ENCODE results near the gene SYNJ1.

Gene SYNJ1

DNA sequence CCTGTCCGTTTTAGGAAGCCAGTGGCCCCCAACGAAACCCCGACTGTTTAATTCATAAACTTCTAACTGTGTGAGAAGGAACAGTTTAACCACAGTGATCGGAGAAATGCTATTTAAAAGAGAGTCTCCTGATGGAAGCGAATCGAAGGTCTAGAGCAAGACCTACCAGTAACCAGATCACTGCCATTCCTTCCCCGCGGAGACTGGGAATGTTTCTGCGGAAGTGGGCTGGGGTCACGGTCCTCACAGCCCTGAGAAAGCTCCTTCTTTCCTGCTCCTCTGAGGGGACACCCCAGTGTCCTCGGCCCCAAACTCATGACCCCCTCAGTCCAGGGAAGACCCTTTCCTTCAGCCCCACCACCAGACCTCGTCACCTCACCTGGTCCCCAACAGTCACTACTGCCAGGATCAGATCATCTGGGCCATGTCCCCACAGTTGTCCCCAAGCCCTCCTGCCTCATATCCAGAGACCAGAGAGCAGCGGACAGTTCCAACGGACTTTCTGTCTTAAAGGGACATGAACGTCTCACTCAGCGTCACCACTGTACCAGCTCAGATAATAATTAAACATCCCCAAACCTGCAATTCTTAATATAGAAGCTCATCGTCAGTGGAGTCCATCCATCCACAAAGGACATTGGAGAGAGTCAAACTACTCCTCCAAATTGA, 142.6 kb downstream of the SYNJ1 start, which contains the start of gene TCP10L:
Gene TCP10L (minus strand): TSS at position 482 of the 669 bp plus-strand sequence. CDS start 1,219 bp downstream, outside the sequence.
- H3K4me3 ChIP-seq: no peak within 1 kb of the TSS
- in situ Hi-C loops (cut with MboI; ENCODE audit: low sequenced_read_pairs): no loop called here

DNA sequence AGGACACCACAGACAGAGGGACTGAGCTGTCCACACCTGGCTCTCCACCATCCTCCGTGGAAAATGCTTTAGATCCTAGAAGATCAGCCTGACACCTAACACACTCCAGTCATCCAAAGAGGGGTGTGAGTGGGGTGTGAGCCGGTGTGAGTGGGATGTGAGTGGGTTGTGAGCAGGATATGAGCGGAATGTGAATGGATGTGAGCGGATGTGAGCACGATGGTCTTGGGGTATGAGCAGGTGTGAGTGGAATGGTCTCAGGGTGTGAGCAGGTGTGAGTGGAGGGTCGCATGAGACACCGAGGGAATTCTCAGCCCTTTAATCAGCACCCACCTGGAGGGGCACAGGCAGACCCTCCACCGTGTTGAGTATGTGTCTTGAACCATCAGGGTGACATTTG, 143.3 kb downstream of the SYNJ1 start:
- in situ Hi-C loops (cut with MboI; ENCODE audit: low sequenced_read_pairs): no loop called here
- Histone ChIP-seq H3K4me1 (no peaks in the 10 kb centered on the region), H3K27me3 (ENCODE audit: low read depth) (no peaks in the 10 kb centered on the region), H3K9me3 (no peaks in the 10 kb centered on the region), H3K4me3 (no peak overlapping the region), H3K36me3 (replicated peaks) (no peaks in the 10 kb centered on the region)
- DNase-seq (ENCODE audit: low spot score in 2 of 2): no peak

More for the DNA sequence above, 142.6 kb downstream of the SYNJ1 start, which contains the start of gene TCP10L:
- H3K36me3 ChIP-seq (replicated peaks): no peaks in the 10 kb centered on the region
- no peaks in the 10 kb centered on the region for H3K4me1 ChIP-seq
- H3K27me3 ChIP-seq (ENCODE audit: low read depth): no peaks in the 10 kb centered on the region
- no peaks in the 10 kb centered on the region for H3K9me3 ChIP-seq
- DNase-seq (ENCODE audit: low spot score in 2 of 2): no peak

DNA sequence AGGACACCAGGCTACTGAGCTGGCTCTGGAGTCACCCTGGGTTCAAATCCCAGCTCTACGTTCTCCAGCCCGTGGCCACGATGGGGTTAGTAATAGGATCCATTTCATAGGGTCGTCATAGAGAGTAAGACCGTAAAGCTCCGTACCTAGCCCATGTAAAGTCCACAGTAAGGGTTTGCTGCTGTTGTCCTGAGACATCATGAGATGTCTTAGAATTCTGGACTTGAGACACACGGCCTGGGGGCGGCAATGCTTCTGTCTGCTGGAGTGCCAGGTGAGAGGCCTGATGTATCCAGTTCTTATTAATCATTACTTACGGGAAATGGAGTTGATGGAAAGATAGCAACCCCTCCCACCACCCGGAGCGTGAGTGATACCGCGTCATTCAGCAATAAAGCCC, 146.1 kb downstream of the SYNJ1 start:
- DNase-seq (ENCODE audit: low spot score in 2 of 2): no peak
- no peaks in the 10 kb centered on the region for H3K4me1 ChIP-seq
- no peaks in the 10 kb centered on the region for H3K9me3 ChIP-seq
- no peaks in the 10 kb centered on the region for H3K27me3 ChIP-seq (ENCODE audit: low read depth)
- in situ Hi-C loops (cut with MboI; ENCODE audit: low sequenced_read_pairs): no loop called here
- no peaks in the 10 kb centered on the region for H3K36me3 ChIP-seq (replicated peaks)
- H3K4me3 ChIP-seq: no peak overlapping the region

DNA sequence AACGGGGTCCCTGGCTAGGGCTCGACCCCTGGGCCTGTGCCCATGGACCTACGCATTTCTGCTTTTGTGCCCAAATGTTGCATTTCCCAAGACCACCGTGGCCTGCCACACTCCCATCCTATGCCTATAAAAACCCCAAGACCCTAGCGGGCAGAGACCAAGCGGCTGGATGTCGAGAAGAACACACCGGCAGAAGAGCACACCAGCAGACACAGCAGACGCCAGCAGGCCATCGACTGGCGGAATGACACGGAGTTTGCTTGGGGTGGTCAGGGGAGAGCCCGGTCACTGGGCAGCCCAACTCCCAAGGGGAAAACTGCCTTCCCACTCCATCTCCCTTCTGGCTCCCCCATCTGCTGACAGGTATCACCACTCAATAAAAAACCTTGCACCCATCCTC, 146.9 kb downstream of the SYNJ1 start:
- in situ Hi-C loops (cut with MboI; ENCODE audit: low sequenced_read_pairs): no loop called here
- Histone ChIP-seq H3K4me1 (no peaks in the 10 kb centered on the region), H3K27me3 (ENCODE audit: low read depth) (no peaks in the 10 kb centered on the region), H3K4me3 (no peak overlapping the region), H3K9me3 (no peaks in the 10 kb centered on the region), H3K36me3 (replicated peaks) (no peaks in the 10 kb centered on the region)
- DNase-seq (ENCODE audit: low spot score in 2 of 2): no peak
